LNCAP (cell line): ENCODE results near the gene CPNE8.

Experiments used
- CTCF ChIP-seq: fragments of 450-650 bp; IDR thresholded peaks from 2 replicates; pipeline ENCODE4 v1.5.1; 2017; ENCODE audit warnings: mild to moderate bottlenecking

Gene CPNE8

GRCh38 chr12:38850461-38850860 is 54.9 kb downstream of the CPNE8 start:
- no peak for TF ChIP-seq CTCF

- TF ChIP-seq CTCF = no peak
These were observed 58.1 kb downstream of the CPNE8 start for GRCh38 chr12:38847247-38847646.

DNA sequence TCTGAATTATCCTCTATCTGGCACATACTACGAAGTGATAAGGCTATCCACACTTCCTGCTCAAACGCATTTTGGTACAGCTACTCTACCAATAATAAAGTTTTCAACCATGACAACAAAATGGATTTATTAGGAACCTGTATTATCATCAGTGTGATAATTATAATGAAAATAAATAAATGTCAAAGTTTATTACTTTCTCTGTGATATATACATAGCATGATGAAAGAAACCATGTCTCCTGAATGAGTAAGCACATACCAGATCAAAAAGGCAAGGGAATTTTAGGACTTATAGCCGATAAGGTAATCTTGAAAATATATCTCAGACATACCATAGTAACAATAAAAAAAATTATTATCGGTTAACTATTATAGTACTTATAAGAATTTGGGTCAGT is 61.1 kb downstream of the CPNE8 start:
- TF ChIP-seq CTCF = no peak

DNA sequence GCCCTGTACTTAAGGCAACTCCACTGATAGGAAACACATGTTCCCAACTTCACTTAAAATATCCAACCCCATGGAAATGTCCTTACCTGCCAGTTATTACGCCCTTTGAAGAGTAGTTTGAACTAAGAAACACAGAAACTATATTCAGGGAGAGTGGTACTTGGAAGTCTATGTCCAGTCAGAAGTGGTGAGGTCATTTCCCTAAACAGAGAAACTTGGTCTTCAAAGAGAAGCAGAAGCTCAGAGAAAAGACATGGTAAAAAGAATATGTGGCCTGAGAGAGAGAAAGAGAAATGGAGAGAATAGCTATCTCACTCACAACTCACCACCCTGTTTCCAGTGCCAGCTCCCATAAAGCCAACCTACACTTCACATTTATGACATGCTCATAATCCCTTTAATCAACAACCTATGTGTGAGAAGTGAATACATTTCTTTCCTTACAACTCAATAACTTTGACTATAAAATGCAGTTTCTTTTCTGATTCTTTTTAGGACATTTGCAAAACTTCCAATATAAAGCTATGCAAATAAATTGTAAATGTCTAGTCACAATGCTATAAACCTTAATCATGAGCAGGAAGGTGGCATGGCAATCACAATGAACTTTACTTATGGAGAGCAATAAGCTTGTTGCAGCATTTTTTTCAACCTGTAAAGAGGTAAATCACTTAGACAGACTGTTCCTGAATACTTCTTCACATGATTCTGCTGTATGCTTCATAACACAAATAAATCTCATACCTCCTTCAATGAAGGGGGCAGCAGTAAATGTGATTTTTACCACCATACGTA is 67.1 kb downstream of the CPNE8 start:
- no peak for TF ChIP-seq CTCF

- no peak for TF ChIP-seq CTCF
These were observed 73.7 kb downstream of the CPNE8 start for GRCh38 chr12:38831715-38832114.

GRCh38 chr12:38825006-38825405 is 80.4 kb downstream of the CPNE8 start:
- TF ChIP-seq CTCF = no peak

- TF ChIP-seq CTCF = no peak
These were observed 81.7 kb downstream of the CPNE8 start for GRCh38 chr12:38823738-38824137.

DNA sequence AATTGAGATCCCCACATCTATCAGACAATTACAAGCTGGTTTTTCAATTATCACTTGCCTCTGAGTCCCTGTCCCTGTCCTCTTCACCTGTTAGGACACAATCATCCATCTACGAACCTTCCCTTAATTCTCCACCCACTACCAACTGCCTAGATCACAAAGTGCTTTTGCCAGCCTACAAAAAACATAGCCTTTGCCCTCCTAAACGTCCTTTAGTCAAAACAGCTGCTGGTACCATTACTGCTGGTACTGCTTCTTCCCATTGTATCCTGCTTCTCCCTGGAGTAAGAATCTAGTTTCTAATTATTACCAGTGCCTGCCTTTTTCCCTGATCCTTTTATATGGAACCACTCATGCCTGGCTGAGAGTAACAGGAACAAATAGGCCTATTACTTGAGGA is 82.1 kb downstream of the CPNE8 start:
- no peak for TF ChIP-seq CTCF
